IMR-90 (cell line): ENCODE data around the gene NOXO1. TPM values are rescaled to one million over a fixed set of nuclear protein-coding genes. Genes with fewer than 3 reads are reported as not detected.

Experiments
- ATAC-seq: fragments of 200-7000 bp; cut with Tn5 transposase; 2 replicates; pipeline ENCODE4 v1.9.1; 2020; ENCODE audit warnings: low read depth, mild to moderate bottlenecking, moderate library complexity
- BruUV-seq: library from RNA; stranded (reverse); fragments of 400-500 nt; replicated peaks from 2 replicates; lab custom pipeline; 2021; lab: Mats Ljungman, UMichigan
- CTCF ChIA-PET: fragments of 300-600 bp; formaldehyde crosslinking; extraction: SDS; loops from one replicate; lab custom pipeline; 2021; ENCODE audit warnings: antibody characterized with exemption; lab: Yijun Ruan, JAX
- POLR2A ChIA-PET: fragments of 300-600 bp; sonication (Branson Sonifier 250); formaldehyde crosslinking; loops from one replicate; lab custom pipeline; 2022; ENCODE audit warnings: antibody characterized with exemption; ENCODE audit not compliant: unreplicated experiment; lab: Charles Lee
- DNase-seq: peaks from one replicate; pipeline ENCODE4 v3.0.0; 2013
- H2AFZ ChIP-seq: replicated peaks from 2 replicates; pipeline ENCODE3; 2013; ENCODE audit warnings: low read length, mild to moderate bottlenecking; ENCODE audit not compliant: poor library complexity
- H2AK5ac ChIP-seq: 2 replicates; pipeline ENCODE4 v1.6.1; 2013; ENCODE audit warnings: low read depth, low read length, inconsistent platforms
- H2AK9ac ChIP-seq: replicated peaks from 2 replicates; pipeline ENCODE3; 2013; ENCODE audit warnings: mild to moderate bottlenecking, low read depth, low read length, moderate library complexity; ENCODE audit not compliant: poor library complexity
- H2BK120ac ChIP-seq: 2 replicates; pipeline ENCODE4 v1.6.1; 2013; ENCODE audit warnings: low read depth, low read length, inconsistent platforms
- H2BK15ac ChIP-seq: 3 replicates; pipeline ENCODE4 v1.6.1; 2013; ENCODE audit warnings: low read depth, low read length, inconsistent platforms
- H2BK20ac ChIP-seq: 2 replicates; pipeline ENCODE4 v1.6.1; 2013; ENCODE audit warnings: low read depth, mild to moderate bottlenecking, inconsistent platforms, low read length, moderate library complexity
- H2BK5ac ChIP-seq: 2 replicates; pipeline ENCODE4 v1.6.1; 2013; ENCODE audit warnings: mild to moderate bottlenecking, low read depth, low read length, inconsistent platforms; ENCODE audit not compliant: poor library complexity, severe bottlenecking
- H3K14ac ChIP-seq: replicated peaks from 2 replicates; pipeline ENCODE4 v1.6.1; 2013; ENCODE audit warnings: low read depth, low read length, inconsistent platforms
- H3K18ac ChIP-seq: 2 replicates; pipeline ENCODE4 v1.6.1; 2013; ENCODE audit warnings: low read depth, low read length, control low read depth
- H3K23ac ChIP-seq: 2 replicates; pipeline ENCODE4 v1.6.1; 2013; ENCODE audit warnings: low read depth, low read length, inconsistent platforms
- H3K27ac ChIP-seq: 2 replicates; pipeline ENCODE4 v1.5.1; 2013; ENCODE audit warnings: mild to moderate bottlenecking, control low read depth, low read length; ENCODE audit not compliant: insufficient read depth
- H3K27me3 ChIP-seq: 2 replicates; pipeline ENCODE4 v1.6.1; 2013; ENCODE audit warnings: low read length; ENCODE audit not compliant: control insufficient read depth, insufficient read depth
- H3K36me3 ChIP-seq: 2 replicates; pipeline ENCODE4 v1.6.1; 2013; ENCODE audit warnings: low read length, mixed read lengths; ENCODE audit not compliant: control insufficient read depth, insufficient read depth
- H3K4ac ChIP-seq: 2 replicates; pipeline ENCODE4 v1.6.1; 2013; ENCODE audit warnings: low read depth, low read length, inconsistent platforms
- H3K4me1 ChIP-seq: 2 replicates; pipeline ENCODE4 v1.6.1; 2013; ENCODE audit warnings: low read length, mixed read lengths; ENCODE audit not compliant: control insufficient read depth, insufficient read depth
- H3K4me2 ChIP-seq: 2 replicates; pipeline ENCODE4 v1.6.1; 2013; ENCODE audit warnings: low read depth, mild to moderate bottlenecking, control low read depth, low read length, moderate library complexity
- H3K4me3 ChIP-seq: 2 replicates; pipeline ENCODE4 v1.5.1; 2013; ENCODE audit warnings: low read depth, mild to moderate bottlenecking, control low read depth, low read length, moderate library complexity; ENCODE audit not compliant: insufficient read depth
- H3K56ac ChIP-seq: 2 replicates; pipeline ENCODE4 v1.6.1; 2013; ENCODE audit warnings: low read length, inconsistent platforms; ENCODE audit not compliant: insufficient read depth; ENCODE audit errors: extremely low read depth
- H3K79me1 ChIP-seq, 2 experiments: 2 replicates each; pipeline ENCODE4 v1.6.1; 2013; ENCODE audit warnings: low read length in 2 of 2, inconsistent platforms in 1 of 2, low read depth in 1 of 2
- H3K9ac ChIP-seq: 2 replicates; pipeline ENCODE4 v1.6.1; 2013; ENCODE audit warnings: low read depth, low read length, control low read depth
- H3K9me1 ChIP-seq: 2 replicates; pipeline ENCODE4 v1.6.1; 2013; ENCODE audit warnings: low read length, inconsistent platforms; ENCODE audit not compliant: insufficient read depth
- H3K9me3 ChIP-seq: 2 replicates; pipeline ENCODE4 v1.6.1; 2013; ENCODE audit warnings: low read length; ENCODE audit not compliant: control insufficient read depth, insufficient read depth
- H4K20me1 ChIP-seq: 2 replicates; pipeline ENCODE4 v1.6.1; 2013; ENCODE audit warnings: low read length, inconsistent platforms; ENCODE audit not compliant: insufficient read depth
- H4K5ac ChIP-seq: 2 replicates; pipeline ENCODE4 v1.6.1; 2013; ENCODE audit warnings: mild to moderate bottlenecking, low read depth, low read length, control low read depth
- H4K8ac ChIP-seq, 2 experiments: 2 replicates each; pipeline ENCODE4 v1.6.1; 2013; ENCODE audit warnings: low read depth in 2 of 2, low read length in 2 of 2, control low read depth in 1 of 2, inconsistent platforms in 1 of 2
- H4K91ac ChIP-seq: 2 replicates; pipeline ENCODE4 v1.6.1; 2013; ENCODE audit warnings: low read depth, low read length, inconsistent platforms; ENCODE audit not compliant: insufficient read depth
- CEBPB ChIP-seq: IDR thresholded peaks from 2 replicates; pipeline ENCODE4 v1.6.1; 2012; ENCODE audit warnings: low read depth, low read length, improper control_type of control experiment
- CTCF ChIP-seq: conservative IDR thresholded peaks from 2 replicates; pipeline ENCODE4 v1.5.1; 2012; ENCODE audit warnings: mild to moderate bottlenecking, low read depth, low read length, improper control_type of control experiment
- ELK1 ChIP-seq: fragments of 150-350 bp; IDR thresholded peaks from 2 replicates; pipeline ENCODE4 v1.6.1; 2016; ENCODE audit warnings: low read depth, mild to moderate bottlenecking, low read length, moderate library complexity, borderline replicate concordance
- MAZ ChIP-seq: IDR thresholded peaks from 2 replicates; pipeline ENCODE4 v1.6.1; 2012; ENCODE audit warnings: low read depth, mild to moderate bottlenecking, low read length, improper control_type of control experiment, moderate library complexity, borderline replicate concordance
- MXI1 ChIP-seq: IDR thresholded peaks from 2 replicates; pipeline ENCODE4 v1.6.1; 2012; ENCODE audit warnings: low read depth, mild to moderate bottlenecking, low read length, moderate library complexity, borderline replicate concordance
- RAD21 ChIP-seq: IDR thresholded peaks from 2 replicates; pipeline ENCODE4 v1.6.1; 2012; ENCODE audit warnings: low read length, improper control_type of control experiment
- RCOR1 ChIP-seq: IDR thresholded peaks from 2 replicates; pipeline ENCODE4 v1.6.1; 2012; ENCODE audit warnings: mild to moderate bottlenecking, low read length, improper control_type of control experiment; ENCODE audit not compliant: insufficient replicate concordance
- RFX5 ChIP-seq: IDR thresholded peaks from 2 replicates; pipeline ENCODE4 v1.8.0; 2012; ENCODE audit warnings: low read depth, mild to moderate bottlenecking, low read length, moderate library complexity
- SMC3 ChIP-seq: fragments of 150-350 bp; IDR thresholded peaks from 2 replicates; pipeline ENCODE4 v1.6.1; 2016; ENCODE audit warnings: low read depth, mild to moderate bottlenecking, antibody characterized with exemption, low read length, moderate library complexity
- USF2 ChIP-seq: fragments of 150-350 bp; IDR thresholded peaks from 2 replicates; pipeline ENCODE4 v1.6.1; 2017; ENCODE audit warnings: mild to moderate bottlenecking, antibody characterized with exemption, low read length, low read depth
- WGBS, 2 experiments: methylation state at CpG; one replicate each; pipeline versions ENCODE4 v1.1.5 to v1.1.7; 2013; ENCODE audit warnings: missing lambda C conversion rate in 2 of 2; ENCODE audit not compliant: insufficient read length in 1 of 2; ENCODE audit errors: extremely low coverage in 2 of 2; 5-methylcytosine and 5-hydroxymethylcytosine counted together
- dilution Hi-C: fragments of 300-500 bp; cut with HindIII; formaldehyde crosslinking; loops from one replicate; pipeline ENCODE4 v1.14.3; 2018; ENCODE audit warnings: low sequenced_read_pairs; ENCODE audit not compliant: unreplicated experiment
- in situ Hi-C: fragments of 300-500 bp; cut with MboI; formaldehyde crosslinking; loops from 3 replicates; pipeline ENCODE4 v1.14.3; 2019; ENCODE audit warnings: low sequenced_read_pairs, inconsistent platforms, mixed read lengths
- intact Hi-C: fragments of 100-400 bp; cut with micrococcal nuclease; formaldehyde crosslinking; loops from 2 replicates; pipeline ENCODE4 v1.10.0; 2022
- polyA plus RNA-seq, 3 experiments: library from polyadenylated mRNA; depleted of rRNA; stranded (reverse); fragments of >200 nt; gene quantifications; 2 replicates each; pipeline ENCODE4 v1.2.3, GENCODE V29; 2012; ENCODE audit warnings: low replicate concordance in 1 of 3
- total RNA-seq: library from RNA; depleted of rRNA; stranded (reverse); fragments of >200 nt; gene quantifications from 2 replicates; pipeline ENCODE4 v1.2.3, GENCODE V29; 2012

Gene NOXO1
- total and polyA plus RNA-seq, 2 of the 4 experiments (the other 2 are of a cell fraction), result 0.56 TPM; not detected in 1

GRCh38 chr16:1950047-1950446, 31.2 kb downstream of the NOXO1 start:
- no peaks in the 10 kb centered on the region for H3K9me3 ChIP-seq
- no peak overlapping the region for H2BK5ac ChIP-seq
- in situ Hi-C loops (no loop called here), dilution Hi-C loops (no loop called here), intact Hi-C loops (no loop called here)
- H4K20me1 ChIP-seq, result no peaks in the 10 kb centered on the region
- H2AFZ ChIP-seq, result no peak overlapping the region
- H3K4me2 ChIP-seq, result no peak overlapping the region
- no peaks in the 10 kb centered on the region for H3K4me1 ChIP-seq
- no peak overlapping the region for H2BK20ac ChIP-seq
- H3K9ac ChIP-seq, result no peak overlapping the region
- H3K56ac ChIP-seq, result no peak overlapping the region
- ChIA-PET CTCF (no interaction called here), POLR2A (interaction anchor here (1.0 kb wide), 1 partner anchor 15 kb away, joined by 3 read pairs; the partner anchor contains the start of gene RPS2)
- no peak overlapping the region for H2BK120ac ChIP-seq
- no peak overlapping the region for H4K91ac ChIP-seq
- TF ChIP-seq RFX5, result no peak
- TF ChIP-seq MXI1, result no peak
- no peak for TF ChIP-seq RCOR1
- TF ChIP-seq ELK1, result no peak
- TF ChIP-seq MAZ, result no peak
- TF ChIP-seq CTCF, result no peak
- TF ChIP-seq USF2, result no peak
- TF ChIP-seq RAD21, result no peak
- no peak for TF ChIP-seq CEBPB
- no peak for TF ChIP-seq SMC3
- H3K18ac ChIP-seq, result no peak overlapping the region
- no peak overlapping the region for H4K8ac ChIP-seq
- H3K9me1 ChIP-seq, result no peaks in the 10 kb centered on the region
- no peak overlapping the region for H2AK9ac ChIP-seq
- H3K4me3 ChIP-seq, result no peak overlapping the region
- H3K4ac ChIP-seq, result no peak overlapping the region
- no peak overlapping the region for H3K14ac ChIP-seq
- no peak overlapping the region for H3K23ac ChIP-seq
- no peaks in the 10 kb centered on the region; the same call in 1 of the 2 replicates for H3K27me3 ChIP-seq
- no peak overlapping the region for H4K5ac ChIP-seq
- ATAC-seq (no peak), DNase-seq (no peak)
- H3K27ac ChIP-seq, result no peak overlapping the region
- H2AK5ac ChIP-seq, result no peak overlapping the region
- WGBS, 2 experiments, result 50% methylated on average over 1 of the region's 7 CpGs; no CpG with 5 or more reads in 1 of the 2 experiments
- no peaks in the 10 kb centered on the region for H3K36me3 ChIP-seq
- no peaks in the 10 kb centered on the region for H3K79me1 ChIP-seq
- BruUV-seq, result no TSS peak
- no peak overlapping the region for H2BK15ac ChIP-seq
